Calu3 (cell line): ENCODE measurements around the gene SRRM5. TPM values are rescaled to one million over a fixed set of nuclear protein-coding genes. Genes with fewer than 3 reads are reported as not detected.
A peak's percentile ranks its signal among the peaks of the same experiment; 100 is the strongest.

Experiments
- BruUV-seq: library from RNA; stranded (reverse); fragments of 400-500 nt; replicated peaks from 2 replicates; lab custom pipeline; 2021; lab: Mats Ljungman, UMichigan
- CTCF ChIA-PET: fragments of 300-600 bp; sonication (Branson Sonifier 250); formaldehyde crosslinking; loops from one replicate; lab custom pipeline; 2022; ENCODE audit warnings: antibody characterized with exemption; lab: Charles Lee
- DNase-seq: peaks from one replicate; pipeline ENCODE4 v3.0.0; 2022
- H3K27ac Mint-ChIP-seq: one replicate; pipeline ENCODE4 v1.8.0; 2022; ENCODE audit warnings: mixed read lengths; ENCODE audit not compliant: unreplicated experiment
- H3K27me3 Mint-ChIP-seq: one replicate; pipeline ENCODE4 v1.8.0; 2022; ENCODE audit warnings: mixed read lengths; ENCODE audit not compliant: unreplicated experiment
- H3K36me3 Mint-ChIP-seq: one replicate; pipeline ENCODE4 v1.8.0; 2022; ENCODE audit warnings: mild to moderate bottlenecking, moderate library complexity, mixed read lengths; ENCODE audit not compliant: insufficient read depth, unreplicated experiment
- H3K4me1 Mint-ChIP-seq: one replicate; pipeline ENCODE4 v1.8.0; 2022; ENCODE audit warnings: mild to moderate bottlenecking, low read depth, mixed read lengths; ENCODE audit not compliant: unreplicated experiment
- H3K4me3 Mint-ChIP-seq: one replicate; pipeline ENCODE4 v1.8.0; 2022; ENCODE audit warnings: mild to moderate bottlenecking, low read depth, moderate library complexity, mixed read lengths; ENCODE audit not compliant: unreplicated experiment
- H3K9me3 Mint-ChIP-seq: one replicate; pipeline ENCODE4 v1.8.0; 2022; ENCODE audit warnings: low read depth, mixed read lengths; ENCODE audit not compliant: unreplicated experiment
- intact Hi-C: fragments of 100-400 bp; cut with micrococcal nuclease; formaldehyde crosslinking; loops from one replicate; pipeline ENCODE4 v1.10.0; 2022; ENCODE audit not compliant: unreplicated experiment
- total RNA-seq: library from RNA; stranded (reverse); gene quantifications from 2 replicates; pipeline ENCODE4 v1.2.3, GENCODE V29; 2022
- TF ChIP-seq, protein P1 (sequence below): fragments of 200-600 bp; IDR thresholded peaks from one replicate; pipeline ENCODE4 v1.8.0; 2022; ENCODE audit warnings: antibody characterized with exemption; ENCODE audit not compliant: unreplicated experiment

Gene SRRM5
- total RNA-seq, 1 experiment from 2014 or later = 1.9 TPM

DNA sequence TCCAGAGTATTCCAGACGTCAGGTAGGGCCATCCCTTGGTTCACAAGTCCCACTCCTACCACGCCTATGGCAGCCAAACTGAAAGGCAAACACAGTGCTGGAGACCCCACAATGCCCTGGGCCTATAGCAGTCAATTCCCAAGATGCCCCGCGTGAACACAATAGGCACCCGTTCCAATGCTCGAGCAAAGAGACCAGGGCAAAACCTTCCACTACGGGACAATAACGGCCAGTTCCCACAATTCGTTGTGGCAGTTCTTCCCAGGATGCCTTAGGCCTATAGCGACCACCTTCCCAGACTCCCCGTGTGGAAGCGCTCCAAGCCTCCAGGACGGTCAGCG is 7.0 kb downstream of the SRRM5 start:
- CTCF ChIA-PET = interaction anchor here (0.7 kb wide), 1 partner anchor 90 kb away, joined by 6 read pairs; no protein-coding TSS in a partner anchor
- TF ChIP-seq, protein P1, sequence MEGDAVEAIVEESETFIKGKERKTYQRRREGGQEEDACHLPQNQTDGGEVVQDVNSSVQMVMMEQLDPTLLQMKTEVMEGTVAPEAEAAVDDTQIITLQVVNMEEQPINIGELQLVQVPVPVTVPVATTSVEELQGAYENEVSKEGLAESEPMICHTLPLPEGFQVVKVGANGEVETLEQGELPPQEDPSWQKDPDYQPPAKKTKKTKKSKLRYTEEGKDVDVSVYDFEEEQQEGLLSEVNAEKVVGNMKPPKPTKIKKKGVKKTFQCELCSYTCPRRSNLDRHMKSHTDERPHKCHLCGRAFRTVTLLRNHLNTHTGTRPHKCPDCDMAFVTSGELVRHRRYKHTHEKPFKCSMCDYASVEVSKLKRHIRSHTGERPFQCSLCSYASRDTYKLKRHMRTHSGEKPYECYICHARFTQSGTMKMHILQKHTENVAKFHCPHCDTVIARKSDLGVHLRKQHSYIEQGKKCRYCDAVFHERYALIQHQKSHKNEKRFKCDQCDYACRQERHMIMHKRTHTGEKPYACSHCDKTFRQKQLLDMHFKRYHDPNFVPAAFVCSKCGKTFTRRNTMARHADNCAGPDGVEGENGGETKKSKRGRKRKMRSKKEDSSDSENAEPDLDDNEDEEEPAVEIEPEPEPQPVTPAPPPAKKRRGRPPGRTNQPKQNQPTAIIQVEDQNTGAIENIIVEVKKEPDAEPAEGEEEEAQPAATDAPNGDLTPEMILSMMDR = no peak
- H3K4me3 Mint-ChIP-seq = peak overlapping the region; percentile 94
- H3K36me3 Mint-ChIP-seq = peaks cover 27% of the 10 kb centered on the region
- TSS peak; percentile 69 for BruUV-seq
- H3K4me1 Mint-ChIP-seq = peaks cover 13% of the 10 kb centered on the region
- no peaks in the 10 kb centered on the region for H3K27me3 Mint-ChIP-seq
- intact Hi-C loops = no loop called here
- DNase-seq = peak; percentile 41
- H3K9me3 Mint-ChIP-seq = no peaks in the 10 kb centered on the region
- H3K27ac Mint-ChIP-seq = peak overlapping the region; percentile 84

DNA sequence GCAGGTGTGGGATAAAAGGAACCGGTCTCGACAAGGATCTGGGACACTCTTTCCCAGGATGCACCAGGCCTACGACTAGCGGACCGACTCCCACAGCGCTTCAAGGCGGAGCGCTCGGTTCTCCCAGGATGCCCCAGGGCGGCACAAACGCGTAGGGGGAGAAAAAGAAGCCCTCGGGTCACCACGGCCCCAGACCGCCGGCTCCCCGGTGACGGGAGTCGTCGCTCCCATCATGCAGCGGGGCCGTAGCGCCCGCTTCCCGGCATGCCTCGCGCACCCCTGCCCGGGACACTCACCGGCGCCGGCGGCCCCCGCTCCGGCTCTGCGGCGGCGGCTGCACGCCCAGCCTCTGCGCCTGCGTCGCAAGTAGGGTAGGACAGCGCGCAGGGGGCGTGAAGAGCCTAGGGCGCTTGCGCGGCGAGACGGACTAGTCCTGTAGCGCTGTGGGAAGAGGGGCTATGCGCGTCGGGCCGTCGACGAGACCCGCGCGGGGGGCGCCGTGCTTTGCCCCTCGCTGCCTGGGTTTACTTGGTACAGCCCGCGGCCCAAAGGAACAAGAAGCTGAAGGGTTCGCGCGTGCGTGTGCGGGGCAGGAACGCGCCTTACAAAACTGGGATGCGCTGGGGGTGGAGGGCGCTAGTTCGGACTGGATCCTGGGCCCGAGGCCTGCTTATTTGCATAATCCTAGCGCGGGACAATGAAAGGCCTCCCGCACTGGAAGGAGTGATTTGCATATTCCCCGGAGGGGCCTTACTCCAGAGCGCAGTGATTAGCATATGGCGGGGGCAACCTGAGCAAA is 7.6 kb downstream of the SRRM5 start, which contains the start of gene ZNF428:
ZNF428 (minus strand) TSS at position 368 of the 799 bp plus-strand sequence. CDS start 5,325 bp downstream, outside the sequence.
- peaks cover 25% of the 10 kb centered on the region for H3K36me3 Mint-ChIP-seq
- H3K4me1 Mint-ChIP-seq = peaks cover 13% of the 10 kb centered on the region
- CTCF ChIA-PET = interaction anchor here (0.5 kb wide), 1 partner anchor 104 kb away, joined by 3 read pairs; no protein-coding TSS in a partner anchor
- BruUV-seq = TSS peak; percentile 73
- H3K4me3 Mint-ChIP-seq = peak within 1 kb of the TSS; percentile 94
- H3K27ac Mint-ChIP-seq = peak within 1 kb of the TSS; percentile 84
- H3K27me3 Mint-ChIP-seq = no peaks in the 10 kb centered on the region
- TF ChIP-seq, protein P1 = no peak
- peak; percentile 85 for DNase-seq
- no peaks in the 10 kb centered on the region for H3K9me3 Mint-ChIP-seq
- intact Hi-C loops = no loop called here

DNA sequence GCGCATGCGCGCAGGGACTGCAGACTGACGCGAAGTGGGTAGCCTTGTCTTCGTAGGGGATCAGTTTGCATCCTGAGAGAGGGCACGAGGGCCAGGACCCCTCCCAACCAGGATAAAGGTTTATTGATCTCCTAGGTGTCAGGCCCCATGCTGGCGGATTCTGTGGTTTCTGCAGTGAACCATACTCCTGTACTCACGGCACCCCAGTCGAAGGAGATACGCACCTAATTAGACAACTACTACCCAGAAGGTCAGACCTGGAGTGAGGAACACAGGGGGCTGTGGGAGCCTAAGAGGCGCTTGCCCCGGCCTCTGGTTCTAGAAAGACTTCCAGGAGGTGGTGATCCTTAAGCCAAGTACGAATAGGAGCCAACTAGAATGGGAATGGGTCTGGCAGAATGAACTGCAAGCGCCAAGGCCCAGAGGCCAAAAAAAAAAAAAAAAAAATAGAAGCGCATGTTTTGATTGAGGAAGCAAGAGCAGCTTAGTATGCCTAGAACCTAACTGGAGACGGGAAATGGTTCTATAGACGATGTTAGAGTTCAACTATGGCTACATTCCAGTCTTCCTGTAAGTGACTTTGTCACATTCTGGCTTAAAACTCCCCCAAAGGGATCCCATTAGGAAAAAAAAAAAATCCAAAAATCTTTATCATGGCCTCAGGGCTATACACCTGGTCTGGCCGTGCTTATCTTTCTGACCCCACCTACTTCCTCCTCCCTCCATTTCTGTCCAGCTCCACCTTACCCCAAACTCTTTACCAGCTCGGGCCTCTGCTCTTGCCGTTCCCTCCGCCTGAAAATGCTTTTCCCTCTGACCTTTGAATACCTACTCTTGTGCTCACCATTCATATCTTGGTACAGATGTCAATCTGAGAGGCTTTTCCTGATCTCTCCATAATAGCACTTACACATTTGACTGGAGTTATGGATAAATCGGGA is 8.4 kb downstream of the SRRM5 start:
- Mint-ChIP-seq H3K27me3 (no peaks in the 10 kb centered on the region), H3K9me3 (no peaks in the 10 kb centered on the region), H3K27ac (peak overlapping the region; percentile 84), H3K36me3 (peaks cover 30% of the 10 kb centered on the region), H3K4me1 (peaks cover 13% of the 10 kb centered on the region), H3K4me3 (peak overlapping the region; percentile 94)
- BruUV-seq = no TSS peak
- CTCF ChIA-PET = interaction anchor here (0.5 to 0.9 kb wide), 3 partner anchors 31 to 103 kb away, joined by 3 to 4 read pairs (median 3); no protein-coding TSS in a partner anchor
- TF ChIP-seq, protein P1 = no peak
- DNase-seq = no peak
- intact Hi-C loops = no loop called here

DNA sequence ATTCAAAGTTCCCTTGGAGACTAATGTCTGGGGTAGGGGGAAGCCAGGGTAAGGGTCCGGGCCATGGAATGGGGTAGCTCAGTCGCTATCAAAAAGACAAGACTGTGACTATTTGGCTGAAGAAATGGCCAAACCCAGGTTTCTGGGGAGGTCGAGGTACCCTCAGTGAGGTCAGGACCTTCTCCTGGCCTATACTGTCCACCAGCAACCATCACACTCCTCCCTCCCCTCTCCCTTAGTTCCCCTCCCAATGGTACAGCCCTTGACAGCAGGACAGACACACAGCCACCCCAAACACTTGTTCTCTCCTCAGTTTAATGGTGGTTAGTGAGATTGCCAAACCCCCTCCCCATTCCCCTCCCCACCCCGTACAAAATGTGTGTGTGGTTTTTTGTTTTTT is 10.2 kb downstream of the SRRM5 start:
- Mint-ChIP-seq H3K27me3 (no peaks in the 10 kb centered on the region), H3K9me3 (no peaks in the 10 kb centered on the region), H3K27ac (no peak overlapping the region), H3K36me3 (peaks cover 35% of the 10 kb centered on the region), H3K4me1 (peaks cover 13% of the 10 kb centered on the region), H3K4me3 (no peak overlapping the region)
- BruUV-seq = no TSS peak
- CTCF ChIA-PET = interaction anchor here (0.6 kb wide), 1 partner anchor 87 kb away, joined by 12 read pairs; no protein-coding TSS in a partner anchor
- no peak for DNase-seq
- TF ChIP-seq, protein P1 = no peak
- intact Hi-C loops = no loop called here
